ENCODE data around the gene PDE6G.

The PDE6G gene

DNA sequence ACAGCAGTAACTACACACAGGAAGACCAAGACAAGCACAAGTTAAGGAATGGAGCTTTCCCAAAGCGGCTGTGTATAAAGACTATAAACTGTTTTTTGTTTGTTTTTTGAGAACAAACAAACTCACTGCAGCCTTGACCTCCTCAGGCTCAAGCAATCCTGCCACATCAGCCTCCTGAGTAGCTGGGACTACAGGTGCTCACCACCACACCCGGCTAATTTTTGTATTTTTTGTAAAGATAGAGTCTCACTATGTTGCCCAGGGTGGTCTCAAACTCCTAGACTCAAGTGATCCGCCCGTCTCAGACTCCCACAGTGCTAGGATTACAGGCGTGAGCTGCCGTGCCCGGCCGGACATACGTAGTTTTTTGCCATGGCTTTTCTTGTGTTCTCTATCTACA, 4.1 kb upstream of the PDE6G start:
- TF ChIP-seq, protein P1, sequence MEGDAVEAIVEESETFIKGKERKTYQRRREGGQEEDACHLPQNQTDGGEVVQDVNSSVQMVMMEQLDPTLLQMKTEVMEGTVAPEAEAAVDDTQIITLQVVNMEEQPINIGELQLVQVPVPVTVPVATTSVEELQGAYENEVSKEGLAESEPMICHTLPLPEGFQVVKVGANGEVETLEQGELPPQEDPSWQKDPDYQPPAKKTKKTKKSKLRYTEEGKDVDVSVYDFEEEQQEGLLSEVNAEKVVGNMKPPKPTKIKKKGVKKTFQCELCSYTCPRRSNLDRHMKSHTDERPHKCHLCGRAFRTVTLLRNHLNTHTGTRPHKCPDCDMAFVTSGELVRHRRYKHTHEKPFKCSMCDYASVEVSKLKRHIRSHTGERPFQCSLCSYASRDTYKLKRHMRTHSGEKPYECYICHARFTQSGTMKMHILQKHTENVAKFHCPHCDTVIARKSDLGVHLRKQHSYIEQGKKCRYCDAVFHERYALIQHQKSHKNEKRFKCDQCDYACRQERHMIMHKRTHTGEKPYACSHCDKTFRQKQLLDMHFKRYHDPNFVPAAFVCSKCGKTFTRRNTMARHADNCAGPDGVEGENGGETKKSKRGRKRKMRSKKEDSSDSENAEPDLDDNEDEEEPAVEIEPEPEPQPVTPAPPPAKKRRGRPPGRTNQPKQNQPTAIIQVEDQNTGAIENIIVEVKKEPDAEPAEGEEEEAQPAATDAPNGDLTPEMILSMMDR (conservative IDR thresholded peaks at IDR 0.05; ENCODE audit: low read length): no peak
- no peak for DNase-seq (ENCODE audit: low read depth)
- no peak overlapping the region for H3K4me3 ChIP-seq (ENCODE audit: low read length)

DNA sequence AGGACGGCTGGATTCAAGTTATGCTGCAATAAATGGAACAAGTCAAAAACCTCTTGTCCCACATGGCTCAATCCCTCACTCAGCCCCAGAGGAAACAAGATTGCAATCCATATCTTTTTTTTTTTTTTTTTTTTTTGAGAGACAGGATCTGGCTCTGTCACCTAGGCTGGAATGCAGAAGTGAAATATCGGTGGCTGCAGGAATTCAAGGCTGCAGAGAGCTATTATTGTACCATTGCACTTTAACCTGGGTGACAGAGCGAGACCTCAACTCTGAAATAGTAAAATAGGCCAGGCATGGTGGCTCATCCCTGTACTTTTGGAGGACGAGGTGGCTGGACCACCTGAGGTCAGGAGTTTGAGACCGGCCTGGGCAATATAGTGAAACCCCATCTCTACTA, 2.7 kb upstream of the PDE6G start:
- TF ChIP-seq, protein P1 (conservative IDR thresholded peaks at IDR 0.05; ENCODE audit: low read length): no peak
- DNase-seq (ENCODE audit: low read depth): no peak
- no peak overlapping the region for H3K4me3 ChIP-seq (ENCODE audit: low read length)

DNA sequence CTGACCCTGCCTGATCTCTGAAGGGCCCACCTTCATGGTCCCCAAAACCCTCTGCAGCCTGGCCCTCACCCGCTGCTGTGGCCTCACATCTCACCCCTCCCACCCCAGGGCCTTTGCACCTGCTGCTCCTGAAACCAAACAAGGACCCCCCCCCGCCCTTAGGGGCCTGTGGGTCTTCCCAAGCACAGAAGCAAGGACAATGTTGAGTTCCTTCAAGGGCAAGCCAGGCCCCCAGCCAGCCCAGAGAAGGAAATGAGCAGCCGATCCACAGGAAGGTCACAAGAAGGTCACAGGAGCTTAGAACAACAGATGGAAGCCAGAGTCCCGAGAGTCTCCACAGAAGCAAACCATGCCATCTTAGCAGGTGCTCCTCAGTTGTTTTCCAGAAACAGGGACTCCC, 493 bp upstream of the PDE6G start:
- TF ChIP-seq, protein P1 (conservative IDR thresholded peaks at IDR 0.05; ENCODE audit: low read length): no peak
- DNase-seq (ENCODE audit: low read depth): no peak
- no peak overlapping the region for H3K4me3 ChIP-seq (ENCODE audit: low read length)

DNA sequence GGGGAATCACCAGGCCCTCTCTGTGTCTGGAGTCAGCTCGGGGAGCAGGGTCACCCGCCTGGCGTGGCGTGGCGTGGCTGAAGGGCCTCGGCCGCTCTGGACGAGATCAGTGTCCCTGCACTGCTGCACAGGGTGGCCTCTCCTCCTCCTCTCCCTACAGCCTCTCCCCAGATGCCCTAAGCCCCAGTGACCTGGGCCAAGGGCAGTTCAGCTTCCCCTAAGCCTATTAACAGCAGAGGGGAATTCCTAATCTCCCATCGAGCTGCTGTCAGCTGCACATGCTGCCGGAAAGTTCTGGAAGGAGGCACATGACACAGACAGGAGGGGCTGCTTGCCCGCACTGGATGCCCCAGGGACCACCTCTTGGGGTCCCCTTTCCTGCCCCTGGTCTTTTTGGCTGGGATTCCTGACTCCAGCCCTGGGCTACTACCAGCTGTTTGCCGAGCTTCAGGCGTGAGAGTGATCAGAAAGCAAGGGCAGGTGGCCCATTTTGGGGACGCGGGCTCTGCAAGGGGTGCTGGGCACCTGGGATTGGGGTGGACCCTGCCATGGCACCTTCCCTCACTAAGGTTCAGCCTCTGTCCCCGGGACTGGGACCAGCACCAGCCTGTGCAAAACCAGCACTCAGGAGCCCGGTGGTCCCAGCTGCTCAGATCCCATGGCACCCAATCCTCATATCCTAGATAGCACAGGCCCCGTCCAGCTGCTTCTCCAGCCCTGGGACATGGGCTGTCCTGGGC, 794 bp downstream of the PDE6G start:
- no peak overlapping the region for H3K4me3 ChIP-seq (ENCODE audit: low read length)
- TF ChIP-seq, protein P1 (conservative IDR thresholded peaks at IDR 0.05; ENCODE audit: low read length): no peak
- no peak for DNase-seq (ENCODE audit: low read depth)

DNA sequence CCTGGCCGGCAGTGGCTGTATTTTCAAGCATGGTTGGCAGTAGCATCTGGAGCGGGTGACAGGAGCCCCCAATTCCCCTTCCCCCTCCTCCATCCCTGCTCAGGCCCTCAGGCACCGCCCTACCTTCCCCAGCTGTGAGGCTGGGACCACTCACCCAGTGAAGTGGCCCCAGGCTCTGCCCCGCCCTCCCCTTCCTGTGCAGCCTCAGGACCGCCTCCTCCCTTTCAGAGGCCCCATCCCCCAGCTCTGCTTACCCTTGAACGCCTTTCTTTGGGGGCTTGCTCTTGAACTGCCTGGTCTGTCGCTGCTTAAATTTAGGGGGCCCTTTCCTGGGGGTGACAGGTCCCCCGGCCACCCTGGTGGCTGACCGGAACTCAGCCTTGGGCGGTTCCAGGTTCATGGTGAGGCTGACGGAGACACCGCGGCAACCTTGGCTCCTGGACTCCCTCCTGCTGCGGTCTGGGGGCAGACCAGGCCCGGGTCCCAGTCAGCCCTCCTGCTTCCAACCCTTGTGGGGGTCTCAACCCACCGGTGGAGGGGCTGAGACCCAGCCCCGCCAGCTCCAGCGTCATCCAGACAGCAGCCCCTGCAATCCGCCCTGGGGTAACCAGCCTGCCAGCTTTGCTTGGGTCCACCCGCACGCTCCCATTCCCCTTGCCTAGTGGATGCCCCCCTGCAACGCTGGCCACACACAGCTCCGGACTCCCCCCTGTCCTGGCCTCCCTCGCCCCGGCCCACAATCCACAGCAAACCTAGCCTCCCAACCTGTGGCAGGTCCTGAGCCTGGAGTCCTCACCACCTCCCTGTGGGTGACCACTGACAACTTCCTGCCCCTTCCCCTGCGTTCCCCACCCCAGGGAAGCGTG, 3.2 kb downstream of the PDE6G start:
- H3K4me3 ChIP-seq (ENCODE audit: low read length): no peak overlapping the region

DNA sequence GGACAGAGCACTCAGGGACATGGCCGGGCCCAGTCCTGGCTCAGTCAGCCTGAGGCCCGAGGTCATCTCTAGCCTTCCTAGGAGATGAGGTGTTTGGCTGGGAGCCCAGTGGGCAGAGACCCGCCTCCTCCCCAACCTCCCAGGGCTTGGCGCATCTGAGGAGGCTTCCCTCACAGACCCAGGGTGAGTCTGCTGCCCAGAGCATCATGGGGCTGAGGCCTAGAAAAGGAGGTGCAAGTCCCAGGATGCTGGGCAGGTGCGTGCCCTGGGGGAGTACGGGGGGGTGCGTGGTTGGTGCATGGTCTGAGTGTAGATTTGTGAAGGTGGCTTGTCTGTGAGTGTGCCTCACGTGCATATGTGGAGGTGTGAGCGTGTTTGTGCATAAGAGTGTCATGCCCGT, 4.7 kb downstream of the PDE6G start:
- peak; percentile 76 for DNase-seq (ENCODE audit: low read depth)
- no peak overlapping the region for H3K4me3 ChIP-seq (ENCODE audit: low read length)
- TF ChIP-seq, protein P1 (conservative IDR thresholded peaks at IDR 0.05; ENCODE audit: low read length): no peak

More for the DNA sequence above, 3.2 kb downstream of the PDE6G start:
- TF ChIP-seq, protein P1 (conservative IDR thresholded peaks at IDR 0.05; ENCODE audit: low read length): no peak
- DNase-seq (ENCODE audit: low read depth): no peak

Data from AG10803 (cell line).